ENCODE data around the gene CHST1. TPM values are rescaled to one million over a fixed set of nuclear protein-coding genes. Genes with fewer than 3 reads are reported as not detected.

The CHST1 gene
- 3.3 and 8.1 TPM in 2 replicates for total RNA-seq

GRCh38 chr11:45665206-45665932, at the start of gene CHST1:
CHST1 (minus strand) TSS chr11:45665622; CDS start chr11:45650923, 14,699 bp downstream.

Small RNA genes lying within 50 kb of the gene (small RNA-seq; reads per million reads assigned to genes)
- not detected for gene MIR7154

Other genes starting within 250 kb of the CHST1 start
- 8.8 and 10.9 TPM in 2 replicates for gene SLC35C1, start 139.5 kb upstream of the CHST1 start, total RNA-seq
- 10.7 and 13.3 TPM in 2 replicates for gene CRY2, start 181.9 kb upstream of the CHST1 start, total RNA-seq
- 7.3 and 7.4 TPM in 2 replicates for gene MAPK8IP1, start 220.0 kb upstream of the CHST1 start, total RNA-seq
- 1.5 and 2.3 TPM in 2 replicates for gene FREY1, start 241.6 kb upstream of the CHST1 start, total RNA-seq

Data from subcutaneous preadipocyte (primary cell).